Stimulated activated CD4-positive, alpha-beta T cell treated with anti-CD3 and anti-CD28 coated beads, TNF-alpha, amount 100 ng/mL, for 48 hours (primary cell): Measurements from ENCODE around the gene MX2.

ENCODE experiments used
- DNase-seq, 3 donors: peaks; one replicate each; pipeline ENCODE4 v3.0.0-alpha.2; 2020; ENCODE audit warnings: low read depth in 3 of 3

Gene MX2

GRCh38 chr21:41364308-41364707 lies 2.5 kb downstream of the MX2 start:
- DNase-seq = peak in 1 of 3 donors; percentile 43

GRCh38 chr21:41365377-41366107 lies 3.7 kb downstream of the MX2 start:
- DNase-seq = no peak

DNA sequence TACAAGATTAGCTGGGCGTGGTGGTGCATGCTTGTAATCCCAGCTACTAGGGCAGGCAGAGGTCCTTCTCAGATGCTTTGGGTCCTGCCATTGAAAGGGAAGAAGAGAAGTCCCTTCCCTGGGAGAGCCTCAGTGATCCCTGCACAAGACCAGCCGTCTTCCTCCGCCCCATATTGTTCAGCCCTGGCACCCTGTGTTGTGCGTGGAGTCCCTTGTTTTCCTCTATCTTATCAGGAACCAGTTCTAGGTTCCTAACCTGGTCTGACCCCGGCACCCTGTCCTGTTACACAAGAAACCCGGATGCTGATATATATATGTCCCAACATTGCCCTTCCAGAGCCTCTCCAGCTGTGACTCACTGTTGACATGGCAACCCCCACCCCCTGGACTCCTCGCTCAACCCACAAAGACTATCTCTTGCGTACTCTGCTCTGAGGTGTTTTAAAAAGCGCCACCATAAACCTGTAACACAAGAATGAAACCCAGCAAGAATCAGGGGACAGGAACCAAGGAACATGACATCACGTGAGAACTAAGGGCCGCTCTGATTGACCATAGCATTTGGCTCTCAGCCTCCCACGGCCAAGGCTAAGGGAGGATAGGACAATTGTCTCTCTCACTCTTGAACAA lies 4.8 kb downstream of the MX2 start:
- DNase-seq = no peak

GRCh38 chr21:41367301-41367944 lies 5.6 kb downstream of the MX2 start:
- DNase-seq = no peak

- DNase-seq = no peak
Observed at GRCh38 chr21:41367945-41368734, 6.3 kb downstream of the MX2 start.

- no peak for DNase-seq
Observed at GRCh38 chr21:41368735-41369104, 6.9 kb downstream of the MX2 start.

DNA sequence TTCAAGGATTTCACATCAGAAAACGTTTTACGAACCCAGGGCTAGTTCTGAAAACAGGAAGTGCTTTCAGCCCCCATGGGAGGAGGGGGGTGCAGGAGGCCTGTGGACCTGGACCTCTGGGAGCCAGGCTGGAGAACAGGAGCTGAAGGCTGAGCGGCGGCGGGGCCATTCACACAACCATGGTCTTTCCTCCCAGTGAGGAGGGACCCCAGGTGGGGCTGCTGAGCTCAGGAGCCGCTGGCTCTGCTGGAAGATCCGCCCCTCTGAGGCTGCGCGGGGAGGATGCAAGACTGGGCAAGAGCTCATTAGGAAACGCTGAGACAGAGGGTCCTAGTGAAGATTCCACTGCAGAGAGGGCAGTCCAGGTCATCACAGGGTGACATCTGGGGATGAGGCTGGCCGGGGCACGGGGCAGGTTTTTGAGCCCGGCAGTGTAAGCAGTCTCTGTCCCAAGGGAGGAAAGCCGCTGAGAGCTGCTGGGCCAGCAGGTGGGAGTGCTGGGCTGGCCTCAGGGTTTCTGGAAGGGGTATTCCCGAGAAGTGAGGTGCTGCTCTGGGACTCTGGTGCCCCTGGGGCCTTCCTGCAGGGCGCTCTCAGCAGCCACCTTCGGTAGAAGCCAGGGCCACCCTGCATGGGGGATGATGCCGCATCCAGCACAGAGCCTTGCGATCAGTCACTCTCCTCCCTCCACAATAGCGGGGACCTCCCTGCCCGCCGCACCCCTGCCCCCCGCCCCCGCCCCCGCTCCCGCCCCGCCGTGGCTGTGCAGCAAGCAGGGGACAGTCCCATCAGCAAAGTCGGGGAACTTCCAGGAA lies 7.5 kb downstream of the MX2 start:
- peak in 1 of 3 donors; percentile 21 for DNase-seq

- peak in 1 of 3 donors; percentile 33 for DNase-seq
Observed at GRCh38 chr21:41369920-41370839, 8.4 kb downstream of the MX2 start.

DNA sequence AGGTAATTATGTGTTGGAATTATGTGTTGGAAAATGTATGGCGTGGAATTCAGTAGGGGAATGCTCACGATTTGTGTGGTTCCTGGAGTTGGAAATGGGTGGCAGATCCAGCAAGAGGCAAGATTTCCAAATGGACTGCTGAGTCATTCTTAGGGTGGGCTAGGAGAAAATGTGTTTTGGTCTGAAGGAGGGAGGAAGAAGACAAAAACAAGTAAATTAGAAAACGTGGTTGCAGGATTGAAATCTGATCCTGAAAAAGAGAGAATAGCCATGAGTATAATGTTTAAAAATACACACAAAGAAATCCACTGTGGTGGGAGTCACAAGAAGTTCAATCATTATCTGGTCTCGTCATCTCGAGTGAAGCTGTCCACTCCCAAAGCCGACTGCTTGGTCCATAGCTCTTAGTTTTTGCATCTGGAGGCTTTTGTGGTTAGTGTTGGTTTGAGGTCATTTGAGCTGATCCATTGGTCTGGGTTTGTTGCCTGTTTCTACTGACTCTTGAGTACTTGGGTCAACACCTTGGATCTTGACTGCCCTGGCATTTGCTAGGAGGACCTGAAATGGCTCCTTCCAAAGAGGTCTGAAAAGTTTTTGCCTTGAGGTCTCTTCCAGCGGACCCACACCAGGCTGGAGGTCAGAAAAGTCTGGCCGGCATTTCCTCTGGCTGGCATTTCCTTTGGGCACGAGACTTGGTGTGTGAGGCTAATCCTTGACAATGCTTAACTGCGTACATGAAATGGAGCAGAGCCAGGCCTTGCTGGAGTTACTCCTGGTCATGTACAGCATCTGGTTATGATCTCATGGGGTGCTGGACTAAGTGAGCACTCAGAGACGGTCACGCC lies 9.2 kb downstream of the MX2 start:
- no peak for DNase-seq

- no peak for DNase-seq
Observed at GRCh38 chr21:41371685-41372030, 9.8 kb downstream of the MX2 start.

DNA sequence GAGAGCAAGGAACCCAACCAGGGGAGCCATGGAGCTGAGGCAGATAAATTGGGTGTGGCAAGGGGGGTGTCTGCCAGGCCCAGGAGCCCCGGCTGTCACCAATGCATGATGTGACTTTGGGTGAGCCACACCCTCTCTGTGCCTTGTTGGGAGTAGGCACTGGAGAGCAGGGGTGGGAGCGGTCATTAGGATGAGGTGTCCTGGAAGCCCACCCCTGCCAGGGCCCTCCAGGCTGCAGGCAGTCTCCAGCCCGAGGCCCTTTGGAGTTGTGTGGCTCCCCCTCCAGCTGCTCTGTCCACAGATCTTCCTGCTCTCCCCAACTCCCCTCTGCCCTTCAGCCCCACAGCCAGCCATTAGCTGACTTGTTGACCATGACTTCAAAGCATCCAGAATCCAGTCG lies 11.4 kb downstream of the MX2 start:
- DNase-seq = no peak

- DNase-seq = no peak
Observed at GRCh38 chr21:41373763-41374162, 11.9 kb downstream of the MX2 start.

GRCh38 chr21:41374177-41374712 lies 12.4 kb downstream of the MX2 start:
- no peak for DNase-seq

DNA sequence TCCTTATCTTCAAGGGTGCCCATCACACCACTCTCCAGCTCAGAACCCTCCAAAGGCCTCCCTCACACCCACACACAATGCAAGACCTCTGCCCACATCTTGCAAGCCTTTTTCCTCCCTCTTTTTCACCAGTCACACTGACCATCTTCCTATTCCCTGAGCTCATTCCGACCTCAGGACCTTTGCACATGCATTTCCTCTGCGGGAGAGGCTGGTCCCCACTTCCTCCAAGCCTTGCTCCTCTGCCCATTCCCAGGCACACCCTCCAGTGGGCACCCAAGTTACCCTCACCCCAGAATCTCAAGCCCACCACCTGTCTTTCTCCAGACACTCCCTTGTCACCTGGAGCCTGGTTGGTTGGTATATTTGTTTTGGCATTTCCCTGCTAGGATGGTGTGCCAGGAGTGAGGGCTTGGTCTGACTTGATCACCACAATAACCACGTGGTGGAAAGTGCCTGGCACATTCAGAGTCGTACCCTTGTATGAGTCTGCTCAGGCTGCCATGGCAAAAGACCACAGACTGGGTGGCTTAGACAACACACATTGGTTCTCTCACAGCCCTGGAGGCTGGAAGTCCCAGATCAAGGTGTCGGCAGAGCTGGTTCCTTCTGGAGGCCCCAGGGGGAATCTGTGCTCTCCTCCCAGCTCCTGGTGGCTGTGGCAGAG lies 13.2 kb downstream of the MX2 start:
- DNase-seq = no peak

DNA sequence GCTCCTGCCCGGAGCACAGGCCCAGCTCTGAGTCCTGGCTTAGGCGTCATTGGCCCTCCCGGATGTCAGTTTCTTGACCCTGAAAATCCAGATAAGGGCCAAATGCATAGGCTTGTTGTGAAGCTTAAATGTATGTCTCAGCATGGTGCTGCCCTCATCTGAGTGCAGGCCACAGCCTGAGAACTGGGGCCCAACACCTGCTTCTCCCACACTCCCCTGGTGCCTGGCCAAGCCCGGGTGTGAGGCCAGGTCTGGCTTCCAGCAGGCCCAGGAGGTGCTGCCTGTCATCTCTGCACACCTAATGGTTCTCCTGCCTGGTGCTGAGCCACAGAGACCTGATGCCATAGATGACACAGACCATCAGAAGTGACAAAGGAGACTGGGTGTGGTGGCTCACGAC lies 14.0 kb downstream of the MX2 start:
- no peak for DNase-seq

DNA sequence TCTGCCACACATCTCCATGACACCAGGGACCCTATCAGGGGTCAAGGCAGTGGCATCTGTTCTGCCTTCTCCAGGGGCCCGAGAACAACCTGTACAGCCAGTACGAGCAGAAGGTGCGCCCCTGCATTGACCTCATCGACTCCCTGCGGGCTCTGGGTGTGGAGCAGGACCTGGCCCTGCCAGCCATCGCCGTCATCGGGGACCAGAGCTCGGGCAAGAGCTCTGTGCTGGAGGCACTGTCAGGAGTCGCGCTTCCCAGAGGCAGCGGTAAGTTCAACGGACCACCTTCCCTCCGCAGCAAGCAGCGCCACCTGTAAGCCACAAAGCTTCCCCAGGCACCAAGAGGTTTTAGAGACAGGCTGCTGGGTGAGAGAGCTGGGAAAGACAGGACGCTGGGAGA lies 15.9 kb downstream of the MX2 start:
- no peak for DNase-seq

- DNase-seq = no peak
Observed at GRCh38 chr21:41378849-41379248, 17.0 kb downstream of the MX2 start.

- DNase-seq = no peak
Observed at GRCh38 chr21:41379901-41380300, 18.1 kb downstream of the MX2 start.

- DNase-seq = no peak
Observed at GRCh38 chr21:41381731-41382130, 19.9 kb downstream of the MX2 start.
